ENCODE measurements around the gene ZSCAN30. TPM values are rescaled to one million over a fixed set of nuclear protein-coding genes. Genes with fewer than 3 reads are reported as not detected.

The ZSCAN30 gene
- total RNA-seq, 1 experiment from 2014 or later, result 21.9 TPM

DNA sequence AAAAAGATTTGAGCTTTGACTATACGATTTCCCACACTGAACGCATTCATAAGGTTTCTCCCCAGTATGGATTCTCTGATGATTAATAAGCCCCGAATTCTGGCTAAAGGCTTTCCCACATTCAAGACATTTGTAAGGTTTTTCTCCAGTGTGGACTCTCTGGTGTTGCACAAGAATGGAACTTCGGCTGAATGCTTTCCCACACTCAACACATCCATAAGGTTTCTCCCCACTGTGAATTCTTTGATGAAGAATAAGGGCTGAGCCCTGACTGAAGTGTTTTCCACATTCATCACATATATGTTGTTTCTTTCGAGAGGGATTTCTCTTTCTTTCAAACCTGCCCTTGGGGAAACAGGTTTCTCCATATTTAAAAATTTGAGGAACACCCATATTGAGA lies 47.3 kb upstream of the ZSCAN30 start (continued):
- TF ChIP-seq IRF2 (CRISPR knock-in tag; IDR thresholded peaks at IDR 0.05; ENCODE audit: borderline replicate concordance, low read depth), result no peak

DNA sequence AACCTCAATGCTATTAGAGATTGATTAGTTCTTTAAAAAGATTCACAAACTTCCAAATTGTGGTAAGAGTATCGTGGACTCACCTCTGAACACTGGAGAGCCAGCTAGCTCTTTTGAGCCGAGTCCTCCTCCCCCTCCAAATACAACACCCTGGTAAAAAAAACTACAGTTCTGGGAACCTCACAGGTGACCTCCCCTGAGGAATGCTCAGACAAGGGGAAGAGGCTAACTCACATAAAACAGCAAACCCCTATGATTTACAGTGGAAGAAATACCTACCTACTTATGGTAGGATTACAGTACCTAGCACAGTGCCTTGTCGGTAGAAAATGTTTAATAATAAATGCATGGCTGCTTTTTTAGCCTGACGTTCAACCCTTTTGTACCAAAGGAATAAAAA lies 45.8 kb upstream of the ZSCAN30 start:
- CTCF ChIA-PET, result no interaction called here

DNA sequence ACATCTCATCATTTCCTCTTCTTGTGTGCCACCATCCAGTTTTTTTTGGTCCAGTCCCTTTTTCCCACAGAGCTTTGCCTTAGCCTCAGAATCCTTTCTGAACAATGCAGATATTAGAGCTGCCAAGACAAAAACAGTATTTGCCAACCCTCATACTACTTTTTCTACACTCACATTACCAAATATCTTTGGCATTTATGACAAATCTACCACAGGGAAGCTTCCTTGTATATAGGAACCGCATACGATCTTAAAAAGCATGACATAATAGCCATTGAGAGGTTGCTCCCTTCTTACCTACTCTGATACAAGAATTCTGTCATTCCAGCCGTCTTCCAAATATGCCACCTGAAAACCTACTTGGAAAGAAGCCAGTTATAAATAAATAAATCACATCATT lies 44.8 kb upstream of the ZSCAN30 start:
- no peak overlapping the region for H3K27ac Mint-ChIP-seq
- H3K27me3 Mint-ChIP-seq (ENCODE audit: low read depth), result no peaks in the 10 kb centered on the region
- no peak overlapping the region for H3K4me3 Mint-ChIP-seq
- ChIA-PET CTCF (no interaction called here), POLR2A (no interaction called here)
- ATAC-seq (no peak), DNase-seq (ENCODE audit: low spot score) (no peak)
- no peaks in the 10 kb centered on the region for H3K4me1 Mint-ChIP-seq
- H3K36me3 Mint-ChIP-seq, result peaks cover 67% of the 10 kb centered on the region
- no peaks in the 10 kb centered on the region for H3K9me3 Mint-ChIP-seq
- TF ChIP-seq, protein P1, sequence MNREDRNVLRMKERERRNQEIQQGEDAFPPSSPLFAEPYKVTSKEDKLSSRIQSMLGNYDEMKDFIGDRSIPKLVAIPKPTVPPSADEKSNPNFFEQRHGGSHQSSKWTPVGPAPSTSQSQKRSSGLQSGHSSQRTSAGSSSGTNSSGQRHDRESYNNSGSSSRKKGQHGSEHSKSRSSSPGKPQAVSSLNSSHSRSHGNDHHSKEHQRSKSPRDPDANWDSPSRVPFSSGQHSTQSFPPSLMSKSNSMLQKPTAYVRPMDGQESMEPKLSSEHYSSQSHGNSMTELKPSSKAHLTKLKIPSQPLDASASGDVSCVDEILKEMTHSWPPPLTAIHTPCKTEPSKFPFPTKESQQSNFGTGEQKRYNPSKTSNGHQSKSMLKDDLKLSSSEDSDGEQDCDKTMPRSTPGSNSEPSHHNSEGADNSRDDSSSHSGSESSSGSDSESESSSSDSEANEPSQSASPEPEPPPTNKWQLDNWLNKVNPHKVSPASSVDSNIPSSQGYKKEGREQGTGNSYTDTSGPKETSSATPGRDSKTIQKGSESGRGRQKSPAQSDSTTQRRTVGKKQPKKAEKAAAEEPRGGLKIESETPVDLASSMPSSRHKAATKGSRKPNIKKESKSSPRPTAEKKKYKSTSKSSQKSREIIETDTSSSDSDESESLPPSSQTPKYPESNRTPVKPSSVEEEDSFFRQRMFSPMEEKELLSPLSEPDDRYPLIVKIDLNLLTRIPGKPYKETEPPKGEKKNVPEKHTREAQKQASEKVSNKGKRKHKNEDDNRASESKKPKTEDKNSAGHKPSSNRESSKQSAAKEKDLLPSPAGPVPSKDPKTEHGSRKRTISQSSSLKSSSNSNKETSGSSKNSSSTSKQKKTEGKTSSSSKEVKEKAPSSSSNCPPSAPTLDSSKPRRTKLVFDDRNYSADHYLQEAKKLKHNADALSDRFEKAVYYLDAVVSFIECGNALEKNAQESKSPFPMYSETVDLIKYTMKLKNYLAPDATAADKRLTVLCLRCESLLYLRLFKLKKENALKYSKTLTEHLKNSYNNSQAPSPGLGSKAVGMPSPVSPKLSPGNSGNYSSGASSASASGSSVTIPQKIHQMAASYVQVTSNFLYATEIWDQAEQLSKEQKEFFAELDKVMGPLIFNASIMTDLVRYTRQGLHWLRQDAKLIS (CRISPR knock-in tag; IDR thresholded peaks at IDR 0.05; ENCODE audit: borderline replicate concordance), result no peak
- TF ChIP-seq, protein P2, sequence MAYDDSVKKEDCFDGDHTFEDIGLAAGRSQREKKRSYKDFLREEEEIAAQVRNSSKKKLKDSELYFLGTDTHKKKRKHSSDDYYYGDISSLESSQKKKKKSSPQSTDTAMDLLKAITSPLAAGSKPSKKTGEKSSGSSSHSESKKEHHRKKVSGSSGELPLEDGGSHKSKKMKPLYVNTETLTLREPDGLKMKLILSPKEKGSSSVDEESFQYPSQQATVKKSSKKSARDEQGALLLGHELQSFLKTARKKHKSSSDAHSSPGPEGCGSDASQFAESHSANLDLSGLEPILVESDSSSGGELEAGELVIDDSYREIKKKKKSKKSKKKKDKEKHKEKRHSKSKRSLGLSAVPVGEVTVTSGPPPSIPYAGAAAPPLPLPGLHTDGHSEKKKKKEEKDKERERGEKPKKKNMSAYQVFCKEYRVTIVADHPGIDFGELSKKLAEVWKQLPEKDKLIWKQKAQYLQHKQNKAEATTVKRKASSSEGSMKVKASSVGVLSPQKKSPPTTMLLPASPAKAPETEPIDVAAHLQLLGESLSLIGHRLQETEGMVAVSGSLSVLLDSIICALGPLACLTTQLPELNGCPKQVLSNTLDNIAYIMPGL (CRISPR knock-in tag; IDR thresholded peaks at IDR 0.05), result no peak
- TF ChIP-seq, protein P3, sequence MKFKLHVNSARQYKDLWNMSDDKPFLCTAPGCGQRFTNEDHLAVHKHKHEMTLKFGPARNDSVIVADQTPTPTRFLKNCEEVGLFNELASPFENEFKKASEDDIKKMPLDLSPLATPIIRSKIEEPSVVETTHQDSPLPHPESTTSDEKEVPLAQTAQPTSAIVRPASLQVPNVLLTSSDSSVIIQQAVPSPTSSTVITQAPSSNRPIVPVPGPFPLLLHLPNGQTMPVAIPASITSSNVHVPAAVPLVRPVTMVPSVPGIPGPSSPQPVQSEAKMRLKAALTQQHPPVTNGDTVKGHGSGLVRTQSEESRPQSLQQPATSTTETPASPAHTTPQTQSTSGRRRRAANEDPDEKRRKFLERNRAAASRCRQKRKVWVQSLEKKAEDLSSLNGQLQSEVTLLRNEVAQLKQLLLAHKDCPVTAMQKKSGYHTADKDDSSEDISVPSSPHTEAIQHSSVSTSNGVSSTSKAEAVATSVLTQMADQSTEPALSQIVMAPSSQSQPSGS (CRISPR knock-in tag; IDR thresholded peaks at IDR 0.05; ENCODE audit: borderline replicate concordance, low read depth), result no peak
- TF ChIP-seq ZNF138 (CRISPR knock-in tag; conservative IDR thresholded peaks at IDR 0.05) (no peak), ATF1 (CRISPR knock-in tag; IDR thresholded peaks at IDR 0.05) (no peak), CBFB (CRISPR knock-in tag; IDR thresholded peaks at IDR 0.05; ENCODE audit: low read depth) (no peak), ZNF317 (CRISPR knock-in tag; IDR thresholded peaks at IDR 0.05; ENCODE audit: borderline replicate concordance, low read depth) (no peak), ZNF396 (CRISPR knock-in tag; IDR thresholded peaks at IDR 0.05; ENCODE audit: borderline replicate concordance) (no peak)

More for the DNA sequence above, 45.8 kb upstream of the ZSCAN30 start:
- peaks cover 73% of the 10 kb centered on the region for H3K36me3 Mint-ChIP-seq
- no peaks in the 10 kb centered on the region for H3K9me3 Mint-ChIP-seq
- POLR2A ChIA-PET, result no interaction called here
- TF ChIP-seq TP53 (CRISPR knock-in tag; IDR thresholded peaks at IDR 0.05), result no peak
- TF ChIP-seq, protein P4, sequence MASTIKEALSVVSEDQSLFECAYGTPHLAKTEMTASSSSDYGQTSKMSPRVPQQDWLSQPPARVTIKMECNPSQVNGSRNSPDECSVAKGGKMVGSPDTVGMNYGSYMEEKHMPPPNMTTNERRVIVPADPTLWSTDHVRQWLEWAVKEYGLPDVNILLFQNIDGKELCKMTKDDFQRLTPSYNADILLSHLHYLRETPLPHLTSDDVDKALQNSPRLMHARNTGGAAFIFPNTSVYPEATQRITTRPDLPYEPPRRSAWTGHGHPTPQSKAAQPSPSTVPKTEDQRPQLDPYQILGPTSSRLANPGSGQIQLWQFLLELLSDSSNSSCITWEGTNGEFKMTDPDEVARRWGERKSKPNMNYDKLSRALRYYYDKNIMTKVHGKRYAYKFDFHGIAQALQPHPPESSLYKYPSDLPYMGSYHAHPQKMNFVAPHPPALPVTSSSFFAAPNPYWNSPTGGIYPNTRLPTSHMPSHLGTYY (CRISPR knock-in tag; IDR thresholded peaks at IDR 0.05), result no peak
- no peak for TF ChIP-seq NFATC4 (CRISPR knock-in tag; IDR thresholded peaks at IDR 0.05)
- no peak for TF ChIP-seq TEAD4 (CRISPR knock-in tag; IDR thresholded peaks at IDR 0.05)
- TF ChIP-seq ELF4 (CRISPR knock-in tag; IDR thresholded peaks at IDR 0.05; ENCODE audit: low read depth), result no peak
- TF ChIP-seq, protein P5, sequence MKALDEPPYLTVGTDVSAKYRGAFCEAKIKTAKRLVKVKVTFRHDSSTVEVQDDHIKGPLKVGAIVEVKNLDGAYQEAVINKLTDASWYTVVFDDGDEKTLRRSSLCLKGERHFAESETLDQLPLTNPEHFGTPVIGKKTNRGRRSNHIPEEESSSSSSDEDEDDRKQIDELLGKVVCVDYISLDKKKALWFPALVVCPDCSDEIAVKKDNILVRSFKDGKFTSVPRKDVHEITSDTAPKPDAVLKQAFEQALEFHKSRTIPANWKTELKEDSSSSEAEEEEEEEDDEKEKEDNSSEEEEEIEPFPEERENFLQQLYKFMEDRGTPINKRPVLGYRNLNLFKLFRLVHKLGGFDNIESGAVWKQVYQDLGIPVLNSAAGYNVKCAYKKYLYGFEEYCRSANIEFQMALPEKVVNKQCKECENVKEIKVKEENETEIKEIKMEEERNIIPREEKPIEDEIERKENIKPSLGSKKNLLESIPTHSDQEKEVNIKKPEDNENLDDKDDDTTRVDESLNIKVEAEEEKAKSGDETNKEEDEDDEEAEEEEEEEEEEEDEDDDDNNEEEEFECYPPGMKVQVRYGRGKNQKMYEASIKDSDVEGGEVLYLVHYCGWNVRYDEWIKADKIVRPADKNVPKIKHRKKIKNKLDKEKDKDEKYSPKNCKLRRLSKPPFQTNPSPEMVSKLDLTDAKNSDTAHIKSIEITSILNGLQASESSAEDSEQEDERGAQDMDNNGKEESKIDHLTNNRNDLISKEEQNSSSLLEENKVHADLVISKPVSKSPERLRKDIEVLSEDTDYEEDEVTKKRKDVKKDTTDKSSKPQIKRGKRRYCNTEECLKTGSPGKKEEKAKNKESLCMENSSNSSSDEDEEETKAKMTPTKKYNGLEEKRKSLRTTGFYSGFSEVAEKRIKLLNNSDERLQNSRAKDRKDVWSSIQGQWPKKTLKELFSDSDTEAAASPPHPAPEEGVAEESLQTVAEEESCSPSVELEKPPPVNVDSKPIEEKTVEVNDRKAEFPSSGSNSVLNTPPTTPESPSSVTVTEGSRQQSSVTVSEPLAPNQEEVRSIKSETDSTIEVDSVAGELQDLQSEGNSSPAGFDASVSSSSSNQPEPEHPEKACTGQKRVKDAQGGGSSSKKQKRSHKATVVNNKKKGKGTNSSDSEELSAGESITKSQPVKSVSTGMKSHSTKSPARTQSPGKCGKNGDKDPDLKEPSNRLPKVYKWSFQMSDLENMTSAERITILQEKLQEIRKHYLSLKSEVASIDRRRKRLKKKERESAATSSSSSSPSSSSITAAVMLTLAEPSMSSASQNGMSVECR (CRISPR knock-in tag; IDR thresholded peaks at IDR 0.05; ENCODE audit: borderline replicate concordance), result no peak
- no peak for TF ChIP-seq NFE2L1 (CRISPR knock-in tag; IDR thresholded peaks at IDR 0.05)
- TF ChIP-seq GABPB1 (CRISPR knock-in tag; IDR thresholded peaks at IDR 0.05), result no peak
- TF ChIP-seq NR2C2 (CRISPR knock-in tag; IDR thresholded peaks at IDR 0.05), result no peak
- TF ChIP-seq CBFB (CRISPR knock-in tag; IDR thresholded peaks at IDR 0.05; ENCODE audit: low read depth), result no peak
- no peaks in the 10 kb centered on the region for H3K27me3 Mint-ChIP-seq (ENCODE audit: low read depth)
- H3K4me1 Mint-ChIP-seq, result no peaks in the 10 kb centered on the region
- no peak overlapping the region for H3K27ac Mint-ChIP-seq
- ATAC-seq (no peak), DNase-seq (ENCODE audit: low spot score) (no peak)
- H3K4me3 Mint-ChIP-seq, result no peak overlapping the region
